Measurements from ENCODE around the gene KCNH4.

Gene KCNH4

GRCh38 chr17:42184713-42185620 lies 4.0 kb upstream of the KCNH4 start, which contains the start of gene HCRT:
Gene HCRT (minus strand): TSS chr17:42185452. CDS start chr17:42185365, 87 bp downstream.
- TF ChIP-seq, protein P1, sequence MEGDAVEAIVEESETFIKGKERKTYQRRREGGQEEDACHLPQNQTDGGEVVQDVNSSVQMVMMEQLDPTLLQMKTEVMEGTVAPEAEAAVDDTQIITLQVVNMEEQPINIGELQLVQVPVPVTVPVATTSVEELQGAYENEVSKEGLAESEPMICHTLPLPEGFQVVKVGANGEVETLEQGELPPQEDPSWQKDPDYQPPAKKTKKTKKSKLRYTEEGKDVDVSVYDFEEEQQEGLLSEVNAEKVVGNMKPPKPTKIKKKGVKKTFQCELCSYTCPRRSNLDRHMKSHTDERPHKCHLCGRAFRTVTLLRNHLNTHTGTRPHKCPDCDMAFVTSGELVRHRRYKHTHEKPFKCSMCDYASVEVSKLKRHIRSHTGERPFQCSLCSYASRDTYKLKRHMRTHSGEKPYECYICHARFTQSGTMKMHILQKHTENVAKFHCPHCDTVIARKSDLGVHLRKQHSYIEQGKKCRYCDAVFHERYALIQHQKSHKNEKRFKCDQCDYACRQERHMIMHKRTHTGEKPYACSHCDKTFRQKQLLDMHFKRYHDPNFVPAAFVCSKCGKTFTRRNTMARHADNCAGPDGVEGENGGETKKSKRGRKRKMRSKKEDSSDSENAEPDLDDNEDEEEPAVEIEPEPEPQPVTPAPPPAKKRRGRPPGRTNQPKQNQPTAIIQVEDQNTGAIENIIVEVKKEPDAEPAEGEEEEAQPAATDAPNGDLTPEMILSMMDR (conservative IDR thresholded peaks at IDR 0.05; ENCODE audit: low read depth): no peak
- CTCF ChIA-PET: interaction anchor here (0.6 to 0.7 kb wide), 2 partner anchors 62 to 255 kb away, joined by 3 to 4 read pairs; partner anchors contain the start of genes HSPB9 and ODAD4
- POLR2A ChIA-PET (ENCODE audit: low non-redundant PET): no interaction called here
- DNase-seq (ENCODE audit: low spot score): no peak
- H3K27ac ChIP-seq: no peak within 1 kb of the TSS

DNA sequence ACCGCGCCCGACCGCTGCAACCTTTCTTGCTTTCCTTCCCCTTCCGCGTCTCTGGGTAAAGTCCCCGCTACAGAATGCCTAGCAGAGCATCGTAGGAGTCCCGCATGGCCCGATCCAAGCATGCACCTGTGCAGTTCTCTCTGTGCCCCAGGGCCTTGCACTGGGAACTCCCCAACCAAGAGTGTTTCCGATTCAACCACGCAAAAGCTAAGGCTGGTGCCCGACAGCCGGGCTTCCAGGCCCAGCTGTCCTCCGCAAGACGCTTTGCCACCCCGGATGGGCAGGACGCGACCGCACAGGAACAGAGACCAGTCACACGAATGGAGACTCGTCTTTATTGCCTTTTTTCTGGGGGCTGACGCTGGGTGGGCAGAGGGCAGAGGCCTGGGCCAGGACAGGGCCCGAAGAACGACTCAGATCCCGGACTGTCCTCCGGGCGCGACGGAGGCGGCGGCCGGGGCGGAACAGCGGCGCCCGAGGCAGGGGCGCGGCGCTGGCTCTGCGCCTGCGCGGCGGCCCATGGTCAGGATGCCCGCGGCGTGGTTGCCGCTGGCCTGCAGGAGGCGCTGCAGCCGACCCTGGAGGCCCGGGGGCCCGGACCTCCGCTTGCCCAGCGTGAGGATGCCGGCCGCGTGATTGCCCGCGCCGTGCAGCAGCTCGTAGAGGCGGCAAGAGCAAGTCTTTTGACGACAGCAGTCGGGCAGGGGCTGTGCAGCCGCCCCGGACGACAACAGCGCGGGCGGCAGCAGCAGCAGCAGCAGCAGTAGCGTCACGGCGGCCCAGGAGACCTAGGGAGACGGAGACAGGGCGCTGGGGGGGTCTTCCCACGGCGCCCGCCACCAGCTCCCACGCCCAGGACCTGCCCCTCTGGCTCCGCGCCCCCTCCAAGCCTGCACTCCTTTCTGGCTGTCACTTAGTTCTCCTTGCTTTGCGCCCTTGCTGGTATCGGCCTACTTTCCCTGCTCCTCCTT lies 3.1 kb upstream of the KCNH4 start:
- POLR2A ChIA-PET (ENCODE audit: low non-redundant PET): no interaction called here
- DNase-seq (ENCODE audit: low spot score): no peak
- no peak overlapping the region for H3K27ac ChIP-seq
- CTCF ChIA-PET: interaction anchor here (0.6 kb wide), 2 partner anchors 61 to 83 kb away, joined by 3 to 4 read pairs; partner anchors contain the start of gene HSPB9
- TF ChIP-seq, protein P1 (conservative IDR thresholded peaks at IDR 0.05; ENCODE audit: low read depth): peak; percentile 74

GRCh38 chr17:42182927-42183734 lies 2.2 kb upstream of the KCNH4 start:
- ChIA-PET CTCF (interaction anchor here (0.6 kb wide), 1 partner anchor 84 kb away, joined by 3 read pairs; no protein-coding TSS in a partner anchor), POLR2A (ENCODE audit: low non-redundant PET) (no interaction called here)
- TF ChIP-seq, protein P1 (conservative IDR thresholded peaks at IDR 0.05; ENCODE audit: low read depth): no peak
- DNase-seq (ENCODE audit: low spot score): no peak
- H3K27ac ChIP-seq: no peak overlapping the region

DNA sequence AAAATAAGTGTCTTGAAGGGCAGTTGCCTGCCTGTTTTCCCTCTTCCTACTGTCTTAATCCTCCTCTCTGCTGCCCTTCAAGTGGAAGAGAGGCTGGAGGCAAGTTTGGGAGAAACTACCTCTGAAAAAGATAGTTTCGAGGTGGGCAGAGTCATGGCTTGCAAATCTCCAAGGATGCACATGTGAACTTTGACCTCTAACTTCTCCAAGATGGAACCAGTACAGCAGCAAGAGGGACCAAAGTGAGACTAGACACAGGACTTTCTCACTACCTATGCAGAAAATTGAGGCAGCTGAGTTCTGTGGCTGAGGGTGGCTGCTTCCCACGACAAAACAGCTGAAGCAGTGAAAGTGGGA lies 887 bp upstream of the KCNH4 start:
- TF ChIP-seq, protein P1 (conservative IDR thresholded peaks at IDR 0.05; ENCODE audit: low read depth): no peak
- DNase-seq (ENCODE audit: low spot score): no peak
- ChIA-PET CTCF (interaction anchor here (0.6 to 0.7 kb wide), 3 partner anchors 14 to 587 kb away, joined by 3 to 4 read pairs (median 4); no protein-coding TSS in a partner anchor), POLR2A (ENCODE audit: low non-redundant PET) (no interaction called here)
- no peak overlapping the region for H3K27ac ChIP-seq

DNA sequence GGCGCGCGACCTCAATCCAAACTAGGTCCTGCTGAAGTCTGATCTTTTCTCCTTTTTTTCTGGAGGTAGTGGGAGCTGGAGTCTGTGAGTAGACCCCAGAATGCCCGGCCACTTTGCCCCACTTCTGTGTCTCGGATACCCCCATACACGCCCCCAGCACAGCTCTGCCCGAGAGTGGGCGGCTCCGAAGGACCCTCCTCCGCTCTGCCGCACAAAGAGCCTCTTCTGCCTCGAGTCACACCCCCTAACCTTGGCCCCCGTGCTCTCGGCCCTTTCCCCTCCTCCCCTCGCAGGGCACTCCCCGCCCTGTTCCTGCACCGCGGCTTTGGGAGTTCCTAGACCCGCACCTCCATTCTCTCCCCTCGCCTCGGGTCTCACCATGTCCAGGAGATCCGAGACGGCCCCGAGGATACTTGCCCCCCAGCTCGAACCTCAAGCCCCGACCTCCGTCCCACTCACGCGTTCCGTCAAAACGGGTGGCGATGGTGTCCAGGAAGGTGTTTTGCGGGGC lies 476 bp downstream of the KCNH4 start:
- no peak for DNase-seq (ENCODE audit: low spot score)
- ChIA-PET CTCF (interaction anchor here (0.6 to 1.1 kb wide), 3 partner anchors 20 to 279 kb away, joined by 3 read pairs; no protein-coding TSS in a partner anchor), POLR2A (ENCODE audit: low non-redundant PET) (no interaction called here)
- no peak overlapping the region for H3K27ac ChIP-seq
- TF ChIP-seq, protein P1 (conservative IDR thresholded peaks at IDR 0.05; ENCODE audit: low read depth): no peak
